Measurements from ENCODE around the gene CECR2. TPM values are rescaled to one million over a fixed set of nuclear protein-coding genes. Genes with fewer than 3 reads are reported as not detected.

CECR2 gene
- total RNA-seq, 1 donor from 2014 or later, result 25.3 TPM

GRCh38 chr22:17431179-17431578, 61.9 kb downstream of the CECR2 start:
- TF ChIP-seq CTCF (conservative IDR thresholded peaks at IDR 0.05), result no peak
- Mint-ChIP-seq H3K27me3 (no peaks in the 10 kb centered on the region), H3K36me3 (peaks cover 6% of the 10 kb centered on the region), H3K4me3 (no peak overlapping the region), H3K9me3 (no peaks in the 10 kb centered on the region), H3K4me1 (ENCODE audit: unreplicated experiment) (peaks cover 47% of the 10 kb centered on the region), H3K27ac (no peak overlapping the region)
- DNase-seq (ENCODE audit: extremely low spot score, unreplicated experiment), result no peak

GRCh38 chr22:17434856-17435255, 65.6 kb downstream of the CECR2 start:
- Mint-ChIP-seq H3K27me3 (no peaks in the 10 kb centered on the region), H3K4me1 (ENCODE audit: unreplicated experiment) (peaks cover 49% of the 10 kb centered on the region), H3K36me3 (no peaks in the 10 kb centered on the region), H3K27ac (peak overlapping the region; percentile 6), H3K4me3 (peak overlapping the region; percentile 16), H3K9me3 (no peaks in the 10 kb centered on the region)
- no peak for DNase-seq (ENCODE audit: extremely low spot score, unreplicated experiment)
- no peak for TF ChIP-seq CTCF (conservative IDR thresholded peaks at IDR 0.05)

- TF ChIP-seq CTCF (conservative IDR thresholded peaks at IDR 0.05), result no peak
- Mint-ChIP-seq H3K27me3 (no peaks in the 10 kb centered on the region), H3K4me3 (peak overlapping the region; percentile 6), H3K36me3 (no peaks in the 10 kb centered on the region), H3K4me1 (ENCODE audit: unreplicated experiment) (peaks cover 48% of the 10 kb centered on the region), H3K9me3 (no peaks in the 10 kb centered on the region), H3K27ac (peak overlapping the region; percentile 0)
- DNase-seq (ENCODE audit: extremely low spot score, unreplicated experiment), result no peak
Observed at GRCh38 chr22:17435375-17435774, 66.1 kb downstream of the CECR2 start.

GRCh38 chr22:17436382-17436980, 67.2 kb downstream of the CECR2 start:
- Mint-ChIP-seq H3K27me3 (no peaks in the 10 kb centered on the region), H3K4me3 (peak overlapping the region; percentile 78), H3K27ac (peak overlapping the region; percentile 71), H3K9me3 (no peaks in the 10 kb centered on the region), H3K36me3 (no peaks in the 10 kb centered on the region), H3K4me1 (ENCODE audit: unreplicated experiment) (peaks cover 46% of the 10 kb centered on the region)
- TF ChIP-seq CTCF (conservative IDR thresholded peaks at IDR 0.05), result no peak
- no peak for DNase-seq (ENCODE audit: extremely low spot score, unreplicated experiment)

- Mint-ChIP-seq H3K9me3 (no peaks in the 10 kb centered on the region), H3K27me3 (no peaks in the 10 kb centered on the region), H3K36me3 (no peaks in the 10 kb centered on the region), H3K27ac (peak overlapping the region; percentile 71), H3K4me3 (peak overlapping the region; percentile 78), H3K4me1 (ENCODE audit: unreplicated experiment) (peaks cover 46% of the 10 kb centered on the region)
- no peak for TF ChIP-seq CTCF (conservative IDR thresholded peaks at IDR 0.05)
- no peak for DNase-seq (ENCODE audit: extremely low spot score, unreplicated experiment)
Observed at GRCh38 chr22:17436981-17437412, 67.7 kb downstream of the CECR2 start.

All from type B pancreatic cell (in vitro differentiated cells).